ENCODE measurements around the gene CTR9.

DNA sequence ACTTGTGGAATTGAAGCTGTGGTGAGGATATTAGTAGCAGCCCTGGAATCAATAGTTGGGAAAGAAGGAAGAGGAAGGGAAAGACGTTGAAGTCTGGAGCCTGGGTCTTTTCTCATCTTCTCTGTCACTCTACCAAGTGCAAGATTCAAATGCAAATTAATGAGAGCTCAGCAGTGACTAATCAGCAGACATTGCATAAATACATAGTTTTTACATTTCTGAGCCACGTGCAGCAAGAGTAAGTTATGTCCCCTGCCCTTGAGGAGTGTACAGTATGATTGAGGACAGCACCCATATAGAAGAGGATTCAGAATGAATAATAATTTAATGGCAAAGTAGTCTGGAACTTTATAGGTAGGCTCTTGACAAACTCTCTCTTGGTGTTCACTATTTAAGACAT lies 23.8 kb downstream of the CTR9 start:
- TF ChIP-seq JUND (IDR thresholded peaks at IDR 0.05) (no peak), EP300 (IDR thresholded peaks at IDR 0.05; ENCODE audit: borderline replicate concordance in 1 of 2, low read depth in 1 of 2, low read length in 1 of 2) (no peak), TCF12 (IDR thresholded peaks at IDR 0.05) (no peak), NRF1 (IDR thresholded peaks at IDR 0.05; ENCODE audit: low read depth, low read length) (no peak)
- TF ChIP-seq, protein P1, sequence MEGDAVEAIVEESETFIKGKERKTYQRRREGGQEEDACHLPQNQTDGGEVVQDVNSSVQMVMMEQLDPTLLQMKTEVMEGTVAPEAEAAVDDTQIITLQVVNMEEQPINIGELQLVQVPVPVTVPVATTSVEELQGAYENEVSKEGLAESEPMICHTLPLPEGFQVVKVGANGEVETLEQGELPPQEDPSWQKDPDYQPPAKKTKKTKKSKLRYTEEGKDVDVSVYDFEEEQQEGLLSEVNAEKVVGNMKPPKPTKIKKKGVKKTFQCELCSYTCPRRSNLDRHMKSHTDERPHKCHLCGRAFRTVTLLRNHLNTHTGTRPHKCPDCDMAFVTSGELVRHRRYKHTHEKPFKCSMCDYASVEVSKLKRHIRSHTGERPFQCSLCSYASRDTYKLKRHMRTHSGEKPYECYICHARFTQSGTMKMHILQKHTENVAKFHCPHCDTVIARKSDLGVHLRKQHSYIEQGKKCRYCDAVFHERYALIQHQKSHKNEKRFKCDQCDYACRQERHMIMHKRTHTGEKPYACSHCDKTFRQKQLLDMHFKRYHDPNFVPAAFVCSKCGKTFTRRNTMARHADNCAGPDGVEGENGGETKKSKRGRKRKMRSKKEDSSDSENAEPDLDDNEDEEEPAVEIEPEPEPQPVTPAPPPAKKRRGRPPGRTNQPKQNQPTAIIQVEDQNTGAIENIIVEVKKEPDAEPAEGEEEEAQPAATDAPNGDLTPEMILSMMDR (IDR thresholded peaks at IDR 0.05): no peak
- TF ChIP-seq, protein P2, sequence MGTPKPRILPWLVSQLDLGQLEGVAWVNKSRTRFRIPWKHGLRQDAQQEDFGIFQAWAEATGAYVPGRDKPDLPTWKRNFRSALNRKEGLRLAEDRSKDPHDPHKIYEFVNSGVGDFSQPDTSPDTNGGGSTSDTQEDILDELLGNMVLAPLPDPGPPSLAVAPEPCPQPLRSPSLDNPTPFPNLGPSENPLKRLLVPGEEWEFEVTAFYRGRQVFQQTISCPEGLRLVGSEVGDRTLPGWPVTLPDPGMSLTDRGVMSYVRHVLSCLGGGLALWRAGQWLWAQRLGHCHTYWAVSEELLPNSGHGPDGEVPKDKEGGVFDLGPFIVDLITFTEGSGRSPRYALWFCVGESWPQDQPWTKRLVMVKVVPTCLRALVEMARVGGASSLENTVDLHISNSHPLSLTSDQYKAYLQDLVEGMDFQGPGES (IDR thresholded peaks at IDR 0.05; ENCODE audit: low read depth, low read length): no peak

Data from SK-N-SH (cell line).